ENCODE data around the gene SUMO4.

SUMO4 gene

GRCh38 chr6:149387779-149388512, 12.1 kb upstream of the SUMO4 start:
- in situ Hi-C loops (cut with MboI; ENCODE audit: low pct_unique_long_range_greater_than_20kb, low sequenced_read_pairs), result no loop called here
- DNase-seq, result no peak

- in situ Hi-C loops (cut with MboI; ENCODE audit: low pct_unique_long_range_greater_than_20kb, low sequenced_read_pairs), result no loop called here
- DNase-seq, result no peak
These were observed 10.4 kb upstream of the SUMO4 start for GRCh38 chr6:149389509-149390297.

GRCh38 chr6:149392093-149392492, 8.0 kb upstream of the SUMO4 start:
- in situ Hi-C loops (cut with MboI; ENCODE audit: low pct_unique_long_range_greater_than_20kb, low sequenced_read_pairs), result no loop called here
- DNase-seq, result no peak

DNA sequence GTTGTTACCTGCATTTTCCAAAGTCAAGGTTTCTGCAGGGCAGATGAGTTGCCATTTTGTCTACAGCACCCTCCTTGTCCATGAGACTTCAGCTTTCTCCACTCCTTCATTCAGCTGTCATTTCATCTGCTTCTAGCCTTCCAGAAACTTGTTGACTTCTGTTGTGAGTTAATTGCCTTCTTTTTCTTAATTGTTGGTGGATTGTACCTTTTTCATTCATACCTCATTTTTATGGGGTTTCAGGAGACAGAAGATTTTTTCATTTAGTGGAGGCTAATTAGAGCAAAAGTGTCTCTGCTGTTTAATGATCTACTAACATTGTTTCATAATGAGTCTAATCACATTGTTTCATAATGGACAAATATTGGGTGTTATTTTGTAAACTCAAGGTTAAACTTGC, 7.5 kb upstream of the SUMO4 start:
- in situ Hi-C loops (cut with MboI; ENCODE audit: low pct_unique_long_range_greater_than_20kb, low sequenced_read_pairs), result no loop called here
- DNase-seq, result no peak

GRCh38 chr6:149393002-149393679, 6.9 kb upstream of the SUMO4 start:
- in situ Hi-C loops (cut with MboI; ENCODE audit: low pct_unique_long_range_greater_than_20kb, low sequenced_read_pairs), result no loop called here
- no peak for DNase-seq

DNA sequence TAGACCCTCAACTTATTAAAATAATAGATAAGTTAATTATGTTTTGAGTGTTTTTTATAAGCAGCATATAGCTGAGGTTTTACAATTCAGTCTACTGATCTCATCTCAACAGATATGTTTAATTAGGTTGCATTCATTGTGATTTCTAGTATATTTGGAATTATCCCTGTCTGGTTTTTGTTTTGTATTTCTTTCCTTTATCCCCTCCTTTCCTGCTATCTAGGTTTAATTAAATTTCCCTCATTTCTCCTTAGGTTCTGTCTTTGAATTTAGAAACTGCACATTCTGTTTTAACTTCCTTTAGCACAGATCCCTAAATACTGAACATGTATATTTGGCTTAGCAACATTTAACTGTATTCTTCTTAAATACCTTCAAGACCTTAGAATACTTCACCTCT, 4.9 kb upstream of the SUMO4 start:
- DNase-seq, result no peak
- in situ Hi-C loops (cut with MboI; ENCODE audit: low pct_unique_long_range_greater_than_20kb, low sequenced_read_pairs), result no loop called here

- in situ Hi-C loops (cut with MboI; ENCODE audit: low pct_unique_long_range_greater_than_20kb, low sequenced_read_pairs), result no loop called here
- no peak for DNase-seq
These were observed 2.7 kb upstream of the SUMO4 start for GRCh38 chr6:149397384-149397783.

DNA sequence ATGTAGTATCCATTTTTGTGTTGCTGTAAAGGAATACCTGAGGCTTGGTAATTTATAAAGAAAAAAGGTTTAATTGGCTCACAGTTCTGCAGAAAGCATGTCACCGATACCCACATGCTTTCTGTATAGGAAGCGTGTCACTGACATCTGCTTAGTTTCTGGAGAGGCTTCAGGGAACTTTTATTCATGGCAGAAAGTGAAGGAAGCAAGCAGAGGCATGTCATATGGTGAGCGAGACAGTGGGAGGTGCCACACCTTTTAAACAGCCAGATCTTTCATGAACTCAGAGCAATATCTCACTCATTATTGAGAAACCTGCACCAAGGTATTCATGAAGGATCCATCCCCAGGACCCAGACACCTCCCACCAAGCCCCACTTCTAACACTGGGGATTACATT, 3.5 kb downstream of the SUMO4 start:
- no peak for DNase-seq
- in situ Hi-C loops (cut with MboI; ENCODE audit: low pct_unique_long_range_greater_than_20kb, low sequenced_read_pairs), result no loop called here

GRCh38 chr6:149405823-149406765, 6.0 kb downstream of the SUMO4 start:
- no peak for DNase-seq

GRCh38 chr6:149409617-149410016, 9.6 kb downstream of the SUMO4 start:
- in situ Hi-C loops (cut with MboI; ENCODE audit: low pct_unique_long_range_greater_than_20kb, low sequenced_read_pairs), result no loop called here

More at GRCh38 chr6:149405823-149406765, 6.0 kb downstream of the SUMO4 start:
- in situ Hi-C loops (cut with MboI; ENCODE audit: low pct_unique_long_range_greater_than_20kb, low sequenced_read_pairs), result no loop called here

DNA sequence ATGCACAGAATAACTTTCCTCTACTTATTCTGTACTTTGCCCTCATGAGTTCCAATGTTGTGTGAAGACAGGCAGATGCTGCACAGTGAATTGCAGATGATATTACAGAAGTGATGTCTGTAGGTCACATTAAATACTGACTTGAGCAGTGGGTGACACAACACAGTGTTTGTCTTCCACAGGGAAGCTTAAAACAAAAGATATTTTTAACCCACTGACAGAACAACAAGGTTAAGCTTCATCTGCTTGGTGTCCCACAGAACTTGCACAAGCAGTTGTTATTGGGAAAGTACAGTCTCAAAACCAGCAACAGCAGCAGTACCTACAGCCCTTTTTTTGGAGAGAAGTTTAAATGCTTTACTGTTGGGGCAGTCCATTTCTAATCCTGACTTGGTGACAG, 10.5 kb downstream of the SUMO4 start:
- no peak for DNase-seq
- in situ Hi-C loops (cut with MboI; ENCODE audit: low pct_unique_long_range_greater_than_20kb, low sequenced_read_pairs), result no loop called here

More at GRCh38 chr6:149409617-149410016, 9.6 kb downstream of the SUMO4 start:
- DNase-seq, result no peak

- in situ Hi-C loops (cut with MboI; ENCODE audit: low pct_unique_long_range_greater_than_20kb, low sequenced_read_pairs), result no loop called here
- DNase-seq, result no peak
These were observed 13.9 kb downstream of the SUMO4 start for GRCh38 chr6:149414009-149414408.

- DNase-seq, result no peak
- in situ Hi-C loops (cut with MboI; ENCODE audit: low pct_unique_long_range_greater_than_20kb, low sequenced_read_pairs), result no loop called here
These were observed 14.8 kb downstream of the SUMO4 start for GRCh38 chr6:149414821-149415220.

DNA sequence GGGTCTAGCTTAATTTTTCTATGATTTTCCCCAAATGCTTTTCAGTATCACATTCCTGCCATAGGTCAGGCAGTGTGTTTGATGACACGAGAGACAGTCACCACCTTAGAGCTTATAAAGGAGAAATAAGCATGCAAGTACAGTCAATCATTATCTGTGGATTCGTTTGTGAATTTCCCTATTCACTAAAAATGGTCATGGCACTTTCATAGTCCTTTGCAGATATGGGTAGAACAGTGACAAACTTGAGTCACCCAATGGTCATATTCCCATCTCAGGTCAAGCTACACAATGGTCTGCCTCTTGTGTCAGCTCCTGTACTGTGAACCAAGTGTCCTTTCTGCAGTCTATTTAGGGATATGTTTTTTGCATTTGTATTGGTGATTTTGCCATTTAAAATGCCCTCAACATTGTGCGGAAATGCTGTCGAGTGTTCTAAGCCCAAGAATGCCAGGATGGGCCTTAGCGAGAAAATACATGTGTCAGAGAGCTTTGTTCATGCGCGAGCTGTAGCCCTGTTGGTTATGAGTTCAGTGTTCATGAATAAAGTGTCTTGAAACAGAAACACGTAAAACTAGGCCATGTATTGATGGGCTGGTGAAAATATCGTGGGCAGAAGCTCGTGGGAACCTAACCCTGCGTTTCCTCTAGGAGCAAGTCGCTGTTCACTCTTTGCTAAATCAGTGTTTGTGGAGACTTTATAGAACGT, 19.8 kb downstream of the SUMO4 start:
- no peak for DNase-seq
- in situ Hi-C loops (cut with MboI; ENCODE audit: low pct_unique_long_range_greater_than_20kb, low sequenced_read_pairs), result no loop called here

GRCh38 chr6:149421132-149421531, 21.1 kb downstream of the SUMO4 start:
- in situ Hi-C loops (cut with MboI; ENCODE audit: low pct_unique_long_range_greater_than_20kb, low sequenced_read_pairs), result no loop called here
- no peak for DNase-seq

DNA sequence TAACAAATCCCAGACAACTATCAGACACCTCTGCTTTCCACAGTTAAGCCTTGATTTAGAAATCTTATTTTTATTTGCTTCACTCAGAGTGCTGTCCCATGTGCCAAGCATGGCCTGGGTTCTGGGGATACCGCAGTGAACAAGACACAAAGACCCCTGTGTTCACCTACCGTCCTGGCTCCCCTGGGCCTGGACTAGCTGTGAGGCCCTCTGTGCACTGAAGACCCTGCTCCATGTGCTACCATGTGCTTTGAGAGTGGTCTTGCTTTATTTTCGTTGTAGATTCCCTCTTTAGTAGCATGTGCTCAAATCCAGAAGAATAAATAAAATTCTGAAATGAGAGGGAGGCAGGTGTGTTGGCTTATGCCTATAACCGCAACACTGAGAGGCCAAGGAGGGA, 22.5 kb downstream of the SUMO4 start:
- no peak for DNase-seq
- in situ Hi-C loops (cut with MboI; ENCODE audit: low pct_unique_long_range_greater_than_20kb, low sequenced_read_pairs), result no loop called here

GRCh38 chr6:149423964-149424440, 23.9 kb downstream of the SUMO4 start:
- in situ Hi-C loops (cut with MboI; ENCODE audit: low pct_unique_long_range_greater_than_20kb, low sequenced_read_pairs), result no loop called here
- DNase-seq, result no peak

DNA sequence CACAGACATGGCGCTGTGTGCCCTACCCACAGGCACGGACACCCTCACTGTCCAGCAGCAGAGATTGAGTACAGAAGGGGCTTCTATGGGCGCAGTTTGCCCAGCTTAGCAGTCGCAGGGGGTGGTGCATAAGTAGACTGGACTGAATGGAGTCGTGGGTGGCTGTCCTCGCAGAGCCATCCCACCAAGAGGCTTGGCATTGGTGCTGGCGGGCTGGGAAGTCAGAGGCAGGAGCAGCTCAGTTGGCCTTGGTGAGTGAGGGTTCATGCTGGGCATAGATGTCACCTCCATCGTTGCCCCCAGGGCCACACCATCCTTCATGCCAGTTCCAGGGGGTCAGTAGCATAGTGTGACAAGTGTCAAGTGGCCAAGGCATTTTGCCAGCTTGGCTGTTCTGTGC, 25.2 kb downstream of the SUMO4 start:
- DNase-seq, result no peak
- in situ Hi-C loops (cut with MboI; ENCODE audit: low pct_unique_long_range_greater_than_20kb, low sequenced_read_pairs), result loop anchor here (25.0 kb wide), 2 partner anchors 338 to 863 kb away; no protein-coding TSS in a partner anchor

Data from KBM-7 (cell line).